GM12873 (cell line): Measurements from ENCODE around the gene OR13F1.

Source experiments
- CTCF ChIP-seq: IDR thresholded peaks from 2 replicates; pipeline ENCODE4 v1.5.1; 2012; ENCODE audit warnings: low read depth, mild to moderate bottlenecking, moderate library complexity, low read length, control low read depth; ENCODE audit not compliant: insufficient read depth; ENCODE audit errors: missing control alignments

The OR13F1 gene

GRCh38 chr9:104503440-104503839, 623 bp upstream of the OR13F1 start:
- no peak for TF ChIP-seq CTCF

DNA sequence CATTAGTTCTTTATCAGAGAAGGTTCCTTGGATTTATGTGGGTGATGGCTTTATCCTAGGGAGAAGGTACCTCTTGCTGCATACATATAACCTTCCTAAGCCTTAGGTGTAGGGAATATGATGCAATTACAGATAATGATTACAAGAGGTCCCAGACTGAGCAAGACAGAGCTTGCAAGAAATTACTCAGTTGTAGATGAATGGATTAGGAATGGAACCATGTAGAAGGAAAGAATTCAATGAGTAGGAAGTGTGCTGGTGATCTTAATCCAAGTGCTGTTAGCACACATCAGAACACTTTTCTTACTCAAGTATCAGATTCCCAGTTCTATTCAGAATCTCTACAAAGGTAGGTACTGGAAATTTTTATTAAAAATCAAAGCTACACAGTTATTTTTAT, 2.5 kb downstream of the OR13F1 start:
- no peak for TF ChIP-seq CTCF

DNA sequence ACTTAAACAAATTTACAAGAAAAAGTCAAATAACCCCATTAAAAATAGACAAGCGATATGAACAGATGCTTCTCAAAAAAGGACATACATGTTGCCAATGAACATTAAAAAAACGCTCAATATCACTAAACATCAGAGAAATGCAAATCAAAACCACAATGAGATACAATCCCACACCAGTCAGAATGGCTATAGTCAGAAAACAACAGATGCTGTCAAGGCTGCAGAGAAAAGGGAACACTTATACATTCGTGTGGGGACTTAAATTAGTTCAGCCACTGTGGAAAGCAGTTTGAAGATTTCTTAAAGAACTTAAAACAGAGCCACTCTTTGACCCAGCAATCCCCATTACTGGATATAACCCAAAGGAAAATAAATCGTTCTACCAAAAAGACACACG, 10.8 kb downstream of the OR13F1 start:
- TF ChIP-seq CTCF: no peak

- TF ChIP-seq CTCF: no peak
Measured at GRCh38 chr9:104527109-104527508, 23.0 kb downstream of the OR13F1 start, which contains the start of gene OR13C4. Gene OR13C4, minus strand, starts transcription at chr9:104527209. Its CDS starts 0 bp downstream, at chr9:104527209.

DNA sequence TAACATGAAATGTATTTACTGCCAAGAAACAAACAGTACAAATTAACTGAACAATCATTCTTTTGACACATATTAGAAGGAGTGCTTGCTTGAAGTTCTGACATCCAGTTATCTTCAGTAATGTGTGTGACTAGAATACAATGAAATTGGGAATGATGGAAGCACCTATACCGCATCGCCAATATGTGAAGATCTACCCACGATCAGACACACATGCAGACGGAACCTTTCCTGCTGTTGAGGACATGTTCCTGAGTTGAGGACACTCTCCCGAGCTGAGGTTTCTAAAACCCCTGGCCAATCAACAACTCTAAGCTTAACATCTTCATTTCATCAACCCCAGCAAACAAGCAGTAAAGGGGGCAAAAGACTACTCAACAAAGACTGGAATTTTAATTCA, 32.7 kb downstream of the OR13F1 start, which contains the start of gene OR13C3:
Gene OR13C3 (minus strand): TSS at position 101 of the 400 bp plus-strand sequence. CDS start 133 bp downstream, outside the sequence.
- TF ChIP-seq CTCF: no peak

- TF ChIP-seq CTCF: no peak
Measured at GRCh38 chr9:104539275-104539674, 35.2 kb downstream of the OR13F1 start.

GRCh38 chr9:104544644-104545043, 40.6 kb downstream of the OR13F1 start:
- no peak for TF ChIP-seq CTCF
